Measurements from ENCODE around the gene ARNT2.

DNA sequence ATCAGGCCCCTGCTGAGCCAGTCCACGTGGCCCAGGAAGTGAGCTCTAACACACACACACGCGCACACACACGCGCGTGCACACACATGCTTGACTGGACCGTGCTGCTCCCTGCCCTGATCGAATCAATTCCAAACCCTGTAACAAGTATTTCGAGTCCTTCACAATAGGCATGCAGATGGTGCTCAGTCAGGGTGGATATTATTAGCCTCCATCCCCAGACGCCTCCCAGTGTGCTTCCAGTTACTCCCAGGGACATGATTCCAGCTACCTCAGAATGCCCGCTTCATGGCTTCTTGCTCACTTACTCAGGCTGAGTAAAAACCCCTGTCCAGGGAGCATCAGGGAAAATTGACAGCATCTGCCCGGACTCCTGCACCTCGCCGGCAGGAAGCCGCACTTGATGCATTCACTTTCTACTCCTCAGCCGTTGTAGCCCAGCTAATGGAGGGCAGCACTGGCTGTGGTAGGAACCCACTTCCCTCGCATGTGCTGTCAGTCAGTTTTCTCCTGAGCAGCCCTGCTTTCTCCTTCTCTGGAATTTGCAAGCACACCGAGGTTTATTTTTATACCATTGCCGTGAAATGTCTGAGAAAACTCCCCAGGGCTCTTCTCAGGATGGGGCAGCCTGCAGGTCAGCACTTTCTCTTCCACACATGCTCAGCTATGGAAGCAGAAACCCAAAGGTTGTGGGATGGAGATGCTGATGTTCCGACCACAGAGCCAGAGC lies 164.9 kb downstream of the ARNT2 start:
- TF ChIP-seq, protein P1, sequence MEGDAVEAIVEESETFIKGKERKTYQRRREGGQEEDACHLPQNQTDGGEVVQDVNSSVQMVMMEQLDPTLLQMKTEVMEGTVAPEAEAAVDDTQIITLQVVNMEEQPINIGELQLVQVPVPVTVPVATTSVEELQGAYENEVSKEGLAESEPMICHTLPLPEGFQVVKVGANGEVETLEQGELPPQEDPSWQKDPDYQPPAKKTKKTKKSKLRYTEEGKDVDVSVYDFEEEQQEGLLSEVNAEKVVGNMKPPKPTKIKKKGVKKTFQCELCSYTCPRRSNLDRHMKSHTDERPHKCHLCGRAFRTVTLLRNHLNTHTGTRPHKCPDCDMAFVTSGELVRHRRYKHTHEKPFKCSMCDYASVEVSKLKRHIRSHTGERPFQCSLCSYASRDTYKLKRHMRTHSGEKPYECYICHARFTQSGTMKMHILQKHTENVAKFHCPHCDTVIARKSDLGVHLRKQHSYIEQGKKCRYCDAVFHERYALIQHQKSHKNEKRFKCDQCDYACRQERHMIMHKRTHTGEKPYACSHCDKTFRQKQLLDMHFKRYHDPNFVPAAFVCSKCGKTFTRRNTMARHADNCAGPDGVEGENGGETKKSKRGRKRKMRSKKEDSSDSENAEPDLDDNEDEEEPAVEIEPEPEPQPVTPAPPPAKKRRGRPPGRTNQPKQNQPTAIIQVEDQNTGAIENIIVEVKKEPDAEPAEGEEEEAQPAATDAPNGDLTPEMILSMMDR (IDR thresholded peaks at IDR 0.05; ENCODE audit: low read depth, low read length) = no peak
- TF ChIP-seq POLR2A (IDR thresholded peaks at IDR 0.05; ENCODE audit: extremely low read depth, insufficient read length) = no peak

Measured in NB4 (cell line).